ENCODE measurements around the gene FHIT. TPM values are rescaled to one million over a fixed set of nuclear protein-coding genes. Genes with fewer than 3 reads are reported as not detected.

Gene FHIT
- total and polyA plus RNA-seq, 4 donors = 2.1 to 14.7 (median 6.6) TPM

DNA sequence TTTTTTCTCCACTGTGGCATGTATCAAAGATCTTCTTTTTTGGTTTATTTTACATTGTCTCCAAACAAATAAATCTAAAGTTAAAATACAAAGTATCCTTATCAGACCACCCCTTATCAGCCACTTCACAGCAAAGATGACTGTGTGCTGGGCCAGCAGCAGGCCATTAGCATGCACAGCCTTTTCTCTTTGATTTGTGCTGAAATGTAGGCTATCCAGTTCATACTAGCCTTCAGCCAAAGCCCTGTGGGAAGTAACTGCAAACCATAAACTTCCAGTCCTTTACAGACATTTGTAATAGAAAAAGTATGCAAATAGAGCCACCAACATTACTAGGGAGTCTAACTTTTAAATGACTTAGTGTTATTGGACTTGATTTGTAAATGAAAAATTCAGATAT lies 816.3 kb downstream of the FHIT start:
- no peak for DNase-seq (ENCODE audit: low spot score)
- Histone ChIP-seq H3K27me3 (ENCODE audit: control insufficient read depth in 4 of 4, insufficient read depth in 4 of 4, low read length in 3 of 4) (no peaks in the 10 kb centered on the region), H3K36me3 (ENCODE audit: control insufficient read depth in 4 of 4, insufficient read depth in 3 of 4, low read depth in 1 of 4, low read length in 3 of 4) (no peaks in the 10 kb centered on the region), H3K27ac (ENCODE audit: low read depth in 1 of 2, low read length in 2 of 2) (no peak overlapping the region), H3K9ac (ENCODE audit: low read depth in 1 of 2, low read length in 2 of 2) (no peak overlapping the region), H3K4me1 (ENCODE audit: control insufficient read depth in 4 of 4, insufficient read depth in 4 of 4, low read length in 3 of 4) (no peaks in the 10 kb centered on the region), H3K9me3 (ENCODE audit: control insufficient read depth in 4 of 4, low read length in 3 of 4) (no peaks in the 10 kb centered on the region), H3K4me3 (ENCODE audit: low read depth in 1 of 3, low read length in 3 of 3) (no peak overlapping the region)
- TF ChIP-seq, protein P1, sequence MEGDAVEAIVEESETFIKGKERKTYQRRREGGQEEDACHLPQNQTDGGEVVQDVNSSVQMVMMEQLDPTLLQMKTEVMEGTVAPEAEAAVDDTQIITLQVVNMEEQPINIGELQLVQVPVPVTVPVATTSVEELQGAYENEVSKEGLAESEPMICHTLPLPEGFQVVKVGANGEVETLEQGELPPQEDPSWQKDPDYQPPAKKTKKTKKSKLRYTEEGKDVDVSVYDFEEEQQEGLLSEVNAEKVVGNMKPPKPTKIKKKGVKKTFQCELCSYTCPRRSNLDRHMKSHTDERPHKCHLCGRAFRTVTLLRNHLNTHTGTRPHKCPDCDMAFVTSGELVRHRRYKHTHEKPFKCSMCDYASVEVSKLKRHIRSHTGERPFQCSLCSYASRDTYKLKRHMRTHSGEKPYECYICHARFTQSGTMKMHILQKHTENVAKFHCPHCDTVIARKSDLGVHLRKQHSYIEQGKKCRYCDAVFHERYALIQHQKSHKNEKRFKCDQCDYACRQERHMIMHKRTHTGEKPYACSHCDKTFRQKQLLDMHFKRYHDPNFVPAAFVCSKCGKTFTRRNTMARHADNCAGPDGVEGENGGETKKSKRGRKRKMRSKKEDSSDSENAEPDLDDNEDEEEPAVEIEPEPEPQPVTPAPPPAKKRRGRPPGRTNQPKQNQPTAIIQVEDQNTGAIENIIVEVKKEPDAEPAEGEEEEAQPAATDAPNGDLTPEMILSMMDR (IDR thresholded peaks at IDR 0.05; ENCODE audit: low read depth, low read length, missing input control) = no peak
- TF ChIP-seq EGR1 (IDR thresholded peaks at IDR 0.05; ENCODE audit: low read depth in 2 of 2) (no peak), HNF4A (conservative IDR thresholded peaks at IDR 0.05) (no peak), GABPA (IDR thresholded peaks at IDR 0.05 in 1 of 2, conservative IDR thresholded peaks at IDR 0.05 in 1 of 2) (no peak), TAF1 (conservative IDR thresholded peaks at IDR 0.05) (no peak), JUND (IDR thresholded peaks at IDR 0.05) (no peak), FOXA1 (IDR thresholded peaks at IDR 0.05) (no peak), HNF4G (IDR thresholded peaks at IDR 0.05) (no peak), RXRA (IDR thresholded peaks at IDR 0.05) (no peak), SP1 (IDR thresholded peaks at IDR 0.05) (no peak), YY1 (IDR thresholded peaks at IDR 0.05) (no peak), RAD21 (IDR thresholded peaks at IDR 0.05) (no peak), NR2F2 (IDR thresholded peaks at IDR 0.05) (no peak), FOXA2 (IDR thresholded peaks at IDR 0.05) (no peak)
- TF ChIP-seq, protein P2, sequence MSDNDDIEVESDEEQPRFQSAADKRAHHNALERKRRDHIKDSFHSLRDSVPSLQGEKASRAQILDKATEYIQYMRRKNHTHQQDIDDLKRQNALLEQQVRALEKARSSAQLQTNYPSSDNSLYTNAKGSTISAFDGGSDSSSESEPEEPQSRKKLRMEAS (IDR thresholded peaks at IDR 0.05) = no peak
- TF ChIP-seq, protein P3, sequence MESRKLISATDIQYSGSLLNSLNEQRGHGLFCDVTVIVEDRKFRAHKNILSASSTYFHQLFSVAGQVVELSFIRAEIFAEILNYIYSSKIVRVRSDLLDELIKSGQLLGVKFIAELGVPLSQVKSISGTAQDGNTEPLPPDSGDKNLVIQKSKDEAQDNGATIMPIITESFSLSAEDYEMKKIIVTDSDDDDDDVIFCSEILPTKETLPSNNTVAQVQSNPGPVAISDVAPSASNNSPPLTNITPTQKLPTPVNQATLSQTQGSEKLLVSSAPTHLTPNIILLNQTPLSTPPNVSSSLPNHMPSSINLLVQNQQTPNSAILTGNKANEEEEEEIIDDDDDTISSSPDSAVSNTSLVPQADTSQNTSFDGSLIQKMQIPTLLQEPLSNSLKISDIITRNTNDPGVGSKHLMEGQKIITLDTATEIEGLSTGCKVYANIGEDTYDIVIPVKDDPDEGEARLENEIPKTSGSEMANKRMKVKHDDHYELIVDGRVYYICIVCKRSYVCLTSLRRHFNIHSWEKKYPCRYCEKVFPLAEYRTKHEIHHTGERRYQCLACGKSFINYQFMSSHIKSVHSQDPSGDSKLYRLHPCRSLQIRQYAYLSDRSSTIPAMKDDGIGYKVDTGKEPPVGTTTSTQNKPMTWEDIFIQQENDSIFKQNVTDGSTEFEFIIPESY (IDR thresholded peaks at IDR 0.05) = no peak
- TF ChIP-seq, protein P4, sequence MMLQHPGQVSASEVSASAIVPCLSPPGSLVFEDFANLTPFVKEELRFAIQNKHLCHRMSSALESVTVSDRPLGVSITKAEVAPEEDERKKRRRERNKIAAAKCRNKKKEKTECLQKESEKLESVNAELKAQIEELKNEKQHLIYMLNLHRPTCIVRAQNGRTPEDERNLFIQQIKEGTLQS (IDR thresholded peaks at IDR 0.05) = no peak
- TF ChIP-seq, protein P5, sequence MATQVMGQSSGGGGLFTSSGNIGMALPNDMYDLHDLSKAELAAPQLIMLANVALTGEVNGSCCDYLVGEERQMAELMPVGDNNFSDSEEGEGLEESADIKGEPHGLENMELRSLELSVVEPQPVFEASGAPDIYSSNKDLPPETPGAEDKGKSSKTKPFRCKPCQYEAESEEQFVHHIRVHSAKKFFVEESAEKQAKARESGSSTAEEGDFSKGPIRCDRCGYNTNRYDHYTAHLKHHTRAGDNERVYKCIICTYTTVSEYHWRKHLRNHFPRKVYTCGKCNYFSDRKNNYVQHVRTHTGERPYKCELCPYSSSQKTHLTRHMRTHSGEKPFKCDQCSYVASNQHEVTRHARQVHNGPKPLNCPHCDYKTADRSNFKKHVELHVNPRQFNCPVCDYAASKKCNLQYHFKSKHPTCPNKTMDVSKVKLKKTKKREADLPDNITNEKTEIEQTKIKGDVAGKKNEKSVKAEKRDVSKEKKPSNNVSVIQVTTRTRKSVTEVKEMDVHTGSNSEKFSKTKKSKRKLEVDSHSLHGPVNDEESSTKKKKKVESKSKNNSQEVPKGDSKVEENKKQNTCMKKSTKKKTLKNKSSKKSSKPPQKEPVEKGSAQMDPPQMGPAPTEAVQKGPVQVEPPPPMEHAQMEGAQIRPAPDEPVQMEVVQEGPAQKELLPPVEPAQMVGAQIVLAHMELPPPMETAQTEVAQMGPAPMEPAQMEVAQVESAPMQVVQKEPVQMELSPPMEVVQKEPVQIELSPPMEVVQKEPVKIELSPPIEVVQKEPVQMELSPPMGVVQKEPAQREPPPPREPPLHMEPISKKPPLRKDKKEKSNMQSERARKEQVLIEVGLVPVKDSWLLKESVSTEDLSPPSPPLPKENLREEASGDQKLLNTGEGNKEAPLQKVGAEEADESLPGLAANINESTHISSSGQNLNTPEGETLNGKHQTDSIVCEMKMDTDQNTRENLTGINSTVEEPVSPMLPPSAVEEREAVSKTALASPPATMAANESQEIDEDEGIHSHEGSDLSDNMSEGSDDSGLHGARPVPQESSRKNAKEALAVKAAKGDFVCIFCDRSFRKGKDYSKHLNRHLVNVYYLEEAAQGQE (IDR thresholded peaks at IDR 0.05) = no peak

Data from liver (tissue), 9 donors.